ENCODE results near the gene CEP85L. TPM values are rescaled to one million over a fixed set of nuclear protein-coding genes. Genes with fewer than 3 reads are reported as not detected.

CEP85L gene
- total RNA-seq = 10 to 100 TPM; 32.3 to 46.2 TPM

GRCh38 chr6:118651282-118652050 lies at the start of gene CEP85L:
TSS of gene CEP85L (minus strand) at chr6:118651591. CDS start at chr6:118651269, 322 bp downstream.
- Mint-ChIP-seq H3K4me1 (peaks cover 37% of the 10 kb centered on the region), H3K27me3 (no peaks in the 10 kb centered on the region), H3K9me3 (no peaks in the 10 kb centered on the region), H3K27ac (peak within 1 kb of the TSS; percentile 95), H3K4me3 (peak within 1 kb of the TSS; percentile 95), H3K36me3 (ENCODE audit: low read depth) (peaks cover 29% of the 10 kb centered on the region)
- ATAC-seq (replicated peaks) = peak; percentile 93

GRCh38 chr6:118700531-118700930 lies 49.1 kb upstream of the CEP85L start:
- peak; percentile 19 for ATAC-seq (replicated peaks)
- Mint-ChIP-seq H3K9me3 (peaks cover 5% of the 10 kb centered on the region), H3K27ac (no peak overlapping the region), H3K27me3 (no peaks in the 10 kb centered on the region), H3K36me3 (ENCODE audit: low read depth) (peaks cover 54% of the 10 kb centered on the region), H3K4me1 (peaks cover 31% of the 10 kb centered on the region), H3K4me3 (no peak overlapping the region)

GRCh38 chr6:118697554-118697953 lies 46.2 kb upstream of the CEP85L start:
- no peak for ATAC-seq (replicated peaks)
- Mint-ChIP-seq H3K4me1 (peaks cover 37% of the 10 kb centered on the region), H3K27ac (no peak overlapping the region), H3K36me3 (ENCODE audit: low read depth) (peaks cover 54% of the 10 kb centered on the region), H3K9me3 (peaks cover 5% of the 10 kb centered on the region), H3K27me3 (no peaks in the 10 kb centered on the region), H3K4me3 (no peak overlapping the region)

DNA sequence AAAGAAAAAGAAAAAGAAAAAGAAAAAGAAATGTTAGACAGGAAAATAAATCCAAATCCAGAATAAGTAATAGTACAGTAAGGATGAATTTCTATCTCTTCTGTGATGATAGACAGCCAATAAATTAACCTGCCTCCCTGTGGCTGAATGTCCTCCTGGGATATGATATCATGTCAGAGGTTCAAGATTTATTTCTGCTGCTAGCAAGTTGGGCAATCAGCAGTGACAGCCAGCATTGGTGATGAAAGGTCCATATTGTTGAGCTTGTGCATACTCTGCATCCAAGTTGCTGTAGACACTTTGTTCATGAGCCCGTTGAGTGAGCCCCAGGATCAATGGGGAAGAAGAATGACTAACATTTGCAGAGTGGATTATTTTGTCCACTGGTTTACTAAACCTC lies 44.9 kb upstream of the CEP85L start:
- Mint-ChIP-seq H3K36me3 (ENCODE audit: low read depth) (peaks cover 41% of the 10 kb centered on the region), H3K27me3 (no peaks in the 10 kb centered on the region), H3K4me3 (no peak overlapping the region), H3K9me3 (peaks cover 1% of the 10 kb centered on the region), H3K4me1 (peaks cover 33% of the 10 kb centered on the region), H3K27ac (no peak overlapping the region)
- ATAC-seq (replicated peaks) = no peak

- H3K4me3 Mint-ChIP-seq = no peak overlapping the region
- peaks cover 36% of the 10 kb centered on the region for H3K36me3 Mint-ChIP-seq (ENCODE audit: low read depth)
- H3K27me3 Mint-ChIP-seq = no peaks in the 10 kb centered on the region
- H3K9me3 Mint-ChIP-seq = no peaks in the 10 kb centered on the region
- H3K4me1 Mint-ChIP-seq = peaks cover 30% of the 10 kb centered on the region
- no peak for ATAC-seq (replicated peaks)
- no peak overlapping the region for H3K27ac Mint-ChIP-seq
Measured at GRCh38 chr6:118693562-118693961, 42.2 kb upstream of the CEP85L start.

DNA sequence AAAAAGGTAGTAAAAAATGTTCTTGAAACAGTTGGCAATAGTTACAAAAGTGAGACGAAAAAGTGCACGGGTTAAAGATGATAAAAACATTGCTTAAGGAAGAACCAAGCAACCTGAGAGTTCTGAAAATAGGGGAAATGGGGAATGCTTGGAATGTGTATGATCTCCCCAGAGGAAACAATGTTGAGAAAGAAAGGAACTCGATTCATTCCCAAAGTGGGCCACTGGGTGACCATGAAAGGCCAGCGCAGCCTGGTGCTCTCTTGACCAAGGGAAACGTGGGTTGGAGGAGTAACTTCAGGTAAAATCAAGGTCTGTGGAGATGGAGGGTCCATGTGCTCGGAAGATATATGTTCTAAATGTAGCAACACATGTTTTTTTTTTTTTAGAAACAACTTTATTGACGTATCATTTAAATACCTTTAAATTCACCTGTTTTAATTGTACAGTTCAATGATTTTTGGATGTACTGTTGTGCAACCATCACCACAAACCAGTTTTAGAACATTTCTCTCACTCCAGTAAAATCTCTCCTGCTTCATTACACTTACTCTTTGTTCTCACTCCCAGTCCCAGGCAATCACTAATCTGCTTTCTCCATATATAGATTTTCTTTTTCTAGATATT lies 34.5 kb upstream of the CEP85L start:
- Mint-ChIP-seq H3K4me1 (peaks cover 32% of the 10 kb centered on the region), H3K27ac (no peak overlapping the region)

DNA sequence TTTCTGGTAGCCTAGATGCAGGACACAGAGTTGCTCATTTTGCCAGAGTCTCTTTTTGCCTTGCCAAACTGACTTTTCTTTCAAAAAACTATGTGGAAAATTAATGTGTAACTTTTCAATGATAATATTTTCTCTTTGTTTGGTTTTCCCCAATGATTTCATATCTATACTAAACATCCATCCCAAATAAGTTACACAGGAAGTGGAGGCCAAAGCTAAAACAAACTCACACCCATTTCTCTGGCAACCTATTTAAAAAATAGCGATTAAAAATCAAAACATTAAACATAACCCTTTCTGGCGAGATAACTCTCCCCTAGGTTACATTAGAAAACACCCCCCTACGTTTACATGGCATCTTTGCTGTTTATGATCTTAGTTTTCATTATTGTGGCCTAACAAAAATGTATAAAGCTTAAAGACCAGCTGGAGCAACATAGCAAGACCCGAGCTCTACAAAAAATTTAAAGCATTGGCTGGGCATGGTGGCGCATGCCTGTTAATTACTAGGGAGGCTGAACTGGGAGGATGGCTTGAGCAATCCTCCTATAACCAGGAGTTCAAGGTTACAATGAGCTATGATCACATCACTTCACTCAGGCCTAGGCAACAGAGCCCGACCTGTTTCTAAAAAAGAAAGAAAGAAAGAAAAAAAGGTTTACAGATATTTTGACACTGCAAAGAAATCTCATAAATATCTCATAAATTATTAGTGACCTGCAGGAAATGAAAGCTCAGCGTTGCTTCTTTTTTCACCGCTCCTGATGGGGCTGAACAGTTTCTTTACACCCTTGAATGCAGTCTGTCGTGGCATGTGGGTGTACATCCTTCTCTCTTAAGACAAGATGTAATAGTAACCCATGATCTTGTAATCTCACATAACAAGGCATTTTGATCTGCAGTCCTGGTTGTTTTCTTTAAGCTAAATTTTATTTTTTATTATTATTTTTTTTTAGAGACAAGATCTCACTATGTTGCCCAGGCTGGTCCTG lies 32.8 kb upstream of the CEP85L start:
- peak overlapping the region; percentile 55 for H3K27ac Mint-ChIP-seq
- ATAC-seq (replicated peaks) = no peak
- H3K4me1 Mint-ChIP-seq = peaks cover 40% of the 10 kb centered on the region
- H3K9me3 Mint-ChIP-seq = no peaks in the 10 kb centered on the region
- H3K4me3 Mint-ChIP-seq = peak overlapping the region; percentile 57
- H3K27me3 Mint-ChIP-seq = no peaks in the 10 kb centered on the region
- H3K36me3 Mint-ChIP-seq (ENCODE audit: low read depth) = peaks cover 5% of the 10 kb centered on the region

More for the DNA sequence above, 34.5 kb upstream of the CEP85L start:
- ATAC-seq (replicated peaks) = no peak
- Mint-ChIP-seq H3K4me3 (peak overlapping the region; percentile 33), H3K9me3 (no peaks in the 10 kb centered on the region), H3K27me3 (no peaks in the 10 kb centered on the region), H3K36me3 (ENCODE audit: low read depth) (peaks cover 10% of the 10 kb centered on the region)

GRCh38 chr6:118680452-118681095 lies 29.2 kb upstream of the CEP85L start:
- H3K4me1 Mint-ChIP-seq = peaks cover 34% of the 10 kb centered on the region
- H3K27me3 Mint-ChIP-seq = no peaks in the 10 kb centered on the region
- peak; percentile 96 for ATAC-seq (replicated peaks)
- no peaks in the 10 kb centered on the region for H3K9me3 Mint-ChIP-seq
- peak overlapping the region; percentile 89 for H3K27ac Mint-ChIP-seq
- peak overlapping the region; percentile 77 for H3K4me3 Mint-ChIP-seq
- H3K36me3 Mint-ChIP-seq (ENCODE audit: low read depth) = no peaks in the 10 kb centered on the region

DNA sequence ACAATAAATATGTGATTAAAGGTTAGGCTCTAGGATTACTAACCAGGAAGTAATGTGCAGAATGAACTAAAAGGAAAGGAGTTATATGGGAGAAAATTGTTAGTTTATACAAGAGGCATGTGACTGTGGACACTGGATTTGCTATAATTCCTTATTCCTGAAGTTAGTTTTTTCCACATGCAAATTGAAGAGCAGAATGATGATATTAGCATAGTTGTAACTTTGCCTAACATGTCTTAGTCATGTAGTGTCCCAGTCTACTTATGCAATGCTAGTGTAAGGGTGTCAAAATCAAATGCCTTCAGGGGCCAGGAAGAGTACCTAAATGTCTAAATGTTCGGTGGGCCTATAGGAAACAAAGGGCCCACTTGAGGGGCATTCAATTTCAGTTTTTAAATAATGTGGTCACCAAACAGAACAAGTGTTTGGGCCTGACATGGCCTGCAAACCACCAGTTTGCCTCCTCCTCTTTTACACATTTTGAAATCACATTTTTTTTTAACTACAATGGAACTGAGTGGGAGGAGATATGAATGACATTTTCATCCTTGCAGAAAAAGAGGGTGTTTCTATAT lies 28.0 kb upstream of the CEP85L start:
- H3K9me3 Mint-ChIP-seq = no peaks in the 10 kb centered on the region
- H3K27ac Mint-ChIP-seq = no peak overlapping the region
- no peaks in the 10 kb centered on the region for H3K36me3 Mint-ChIP-seq (ENCODE audit: low read depth)
- peak overlapping the region; percentile 34 for H3K4me3 Mint-ChIP-seq
- H3K27me3 Mint-ChIP-seq = no peaks in the 10 kb centered on the region
- ATAC-seq (replicated peaks) = no peak
- H3K4me1 Mint-ChIP-seq = peaks cover 34% of the 10 kb centered on the region

DNA sequence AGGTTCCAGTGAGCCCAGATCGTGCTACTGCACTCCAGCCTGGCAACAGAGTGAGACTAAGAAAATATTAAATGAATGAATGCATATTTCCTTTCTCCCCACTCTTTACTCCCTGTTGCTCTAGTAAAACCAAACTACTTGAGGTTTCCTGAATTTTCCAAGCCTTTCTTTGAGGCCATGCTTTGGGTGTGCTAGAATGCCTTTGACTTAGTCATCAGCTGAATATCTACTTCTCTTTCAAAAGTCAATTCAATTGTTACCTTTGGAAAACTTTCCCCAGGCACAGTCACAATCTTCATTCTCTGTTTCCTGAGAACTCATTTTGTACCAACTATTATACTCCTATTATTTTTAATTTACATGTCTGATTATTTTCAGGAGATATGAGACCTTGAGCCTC lies 27.5 kb upstream of the CEP85L start:
- Mint-ChIP-seq H3K4me3 (peak overlapping the region; percentile 34), H3K27me3 (no peaks in the 10 kb centered on the region), H3K27ac (no peak overlapping the region), H3K36me3 (ENCODE audit: low read depth) (no peaks in the 10 kb centered on the region), H3K9me3 (no peaks in the 10 kb centered on the region), H3K4me1 (peaks cover 34% of the 10 kb centered on the region)
- no peak for ATAC-seq (replicated peaks)

GRCh38 chr6:118677193-118677592 lies 25.8 kb upstream of the CEP85L start:
- Mint-ChIP-seq H3K9me3 (no peaks in the 10 kb centered on the region), H3K4me1 (peaks cover 38% of the 10 kb centered on the region), H3K27ac (no peak overlapping the region), H3K36me3 (ENCODE audit: low read depth) (no peaks in the 10 kb centered on the region), H3K27me3 (no peaks in the 10 kb centered on the region), H3K4me3 (no peak overlapping the region)
- no peak for ATAC-seq (replicated peaks)

DNA sequence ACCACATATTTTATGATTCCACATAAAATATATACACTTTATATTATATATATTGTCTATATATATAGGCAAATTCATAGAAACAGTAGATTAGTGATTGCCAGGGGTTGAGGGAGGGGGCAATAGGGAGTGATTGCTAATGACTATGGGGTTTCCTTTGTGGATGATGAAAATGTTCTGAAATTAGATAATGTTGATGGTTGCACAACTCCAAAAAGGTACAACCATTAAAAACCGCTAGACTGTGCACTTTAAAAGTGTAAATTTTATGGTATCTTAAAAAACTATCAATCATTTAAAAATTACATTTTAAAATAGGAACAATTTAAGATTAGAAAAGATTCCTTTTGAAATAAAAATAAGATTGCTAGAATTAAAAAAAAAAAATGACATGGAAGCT lies 23.8 kb upstream of the CEP85L start:
- Mint-ChIP-seq H3K4me3 (no peak overlapping the region), H3K9me3 (no peaks in the 10 kb centered on the region), H3K27me3 (no peaks in the 10 kb centered on the region), H3K36me3 (ENCODE audit: low read depth) (no peaks in the 10 kb centered on the region), H3K4me1 (peaks cover 31% of the 10 kb centered on the region), H3K27ac (no peak overlapping the region)
- ATAC-seq (replicated peaks) = no peak

DNA sequence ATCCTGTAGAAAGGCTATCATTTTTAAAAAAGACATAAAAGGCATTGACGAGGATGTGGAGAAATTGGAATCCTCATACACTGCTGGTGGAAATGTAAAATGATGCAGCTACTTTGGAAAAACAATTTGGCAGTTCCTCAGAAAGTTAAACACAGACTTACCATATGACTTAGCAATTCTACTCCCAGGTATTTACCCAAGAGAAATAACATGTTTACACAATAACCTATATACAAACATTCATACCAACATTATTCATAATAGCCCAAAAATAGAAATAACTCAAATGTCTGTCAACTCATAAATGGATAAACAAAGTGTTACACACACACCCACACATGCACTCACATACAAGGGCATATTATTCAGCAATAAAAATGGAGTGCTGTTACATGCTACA lies 23.4 kb upstream of the CEP85L start:
- no peak overlapping the region for H3K27ac Mint-ChIP-seq
- ATAC-seq (replicated peaks) = no peak
- no peaks in the 10 kb centered on the region for H3K27me3 Mint-ChIP-seq
- H3K4me1 Mint-ChIP-seq = peaks cover 33% of the 10 kb centered on the region
- no peak overlapping the region for H3K4me3 Mint-ChIP-seq
- H3K36me3 Mint-ChIP-seq (ENCODE audit: low read depth) = no peaks in the 10 kb centered on the region
- H3K9me3 Mint-ChIP-seq = no peaks in the 10 kb centered on the region

DNA sequence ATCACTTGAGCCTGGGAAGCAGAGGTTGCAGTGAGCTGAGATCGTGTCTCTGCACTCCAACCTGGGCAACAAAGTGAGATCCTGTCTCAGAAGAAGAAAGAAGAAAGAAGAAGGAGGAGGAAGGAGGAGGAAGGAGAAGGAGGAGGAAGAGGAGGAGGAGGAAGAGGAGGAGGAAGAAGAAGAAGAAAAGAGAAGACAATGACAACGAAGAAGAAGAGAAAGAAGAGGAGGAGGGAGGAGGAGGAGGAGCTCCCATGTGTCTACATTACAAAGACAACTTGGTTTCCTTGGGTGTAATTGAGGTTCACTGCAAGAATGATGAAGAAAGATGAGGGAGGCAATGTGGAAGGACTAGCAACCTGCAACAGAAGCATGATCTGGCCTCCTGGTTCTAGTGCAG lies 21.3 kb upstream of the CEP85L start:
- H3K27me3 Mint-ChIP-seq = no peaks in the 10 kb centered on the region
- peak overlapping the region; percentile 80 for H3K27ac Mint-ChIP-seq
- no peaks in the 10 kb centered on the region for H3K36me3 Mint-ChIP-seq (ENCODE audit: low read depth)
- no peak for ATAC-seq (replicated peaks)
- H3K4me1 Mint-ChIP-seq = peaks cover 33% of the 10 kb centered on the region
- no peaks in the 10 kb centered on the region for H3K9me3 Mint-ChIP-seq
- H3K4me3 Mint-ChIP-seq = peak overlapping the region; percentile 40
